HFF-Myc (cell line): ENCODE measurements around the gene INTS14.
"Not testable (repeated sequence)": the region's sequence is repeated elsewhere in the genome, so short reads cannot be mapped to it uniquely, and the experiment has no call there.

ENCODE experiments used
- DNase-seq: peaks from one replicate; pipeline ENCODE4 v3.0.0-alpha.2; 2011; ENCODE audit warnings: low read depth; ENCODE audit errors: extremely low read depth
- H3K4me3 ChIP-seq: replicated peaks from 2 replicates; pipeline ENCODE4 v1.5.1; 2011; ENCODE audit warnings: low read depth, mild to moderate bottlenecking, control low read depth, low read length
- CTCF ChIP-seq: IDR thresholded peaks from 2 replicates; pipeline ENCODE4 v1.5.1; 2012; ENCODE audit warnings: mild to moderate bottlenecking, low read depth, low read length, control low read depth; ENCODE audit errors: missing control alignments

The INTS14 gene

GRCh38 chr15:65556622-65557021 is 54.3 kb downstream of the INTS14 start:
- H3K4me3 ChIP-seq: no peak overlapping the region
- DNase-seq: no peak
- TF ChIP-seq CTCF: no peak

DNA sequence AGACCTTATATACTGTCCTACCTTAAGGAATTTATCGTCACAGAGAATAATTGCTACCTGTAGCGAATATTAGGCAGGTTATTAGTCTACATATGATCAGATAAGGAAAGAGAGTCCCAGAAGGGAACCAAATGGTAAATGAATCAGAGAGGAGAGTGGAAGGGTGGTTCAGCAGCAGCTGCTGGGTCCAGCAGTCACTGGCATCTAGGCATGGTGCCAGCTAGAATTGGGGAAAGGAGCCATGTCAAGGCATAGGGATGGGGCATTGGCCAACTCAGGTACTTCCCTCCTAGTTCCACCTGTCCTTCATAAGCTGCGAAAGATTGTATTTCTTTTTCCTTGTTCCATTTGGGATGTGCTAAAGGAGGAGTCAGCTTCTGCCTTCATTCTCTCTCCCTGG is 57.2 kb downstream of the INTS14 start:
- no peak for TF ChIP-seq CTCF
- DNase-seq: no peak
- no peak overlapping the region for H3K4me3 ChIP-seq

GRCh38 chr15:65552851-65553250 is 58.1 kb downstream of the INTS14 start:
- DNase-seq, H3K4me3 ChIP-seq: not testable (repeated sequence)

GRCh38 chr15:65551183-65551582 is 59.7 kb downstream of the INTS14 start:
- no peak overlapping the region for H3K4me3 ChIP-seq
- TF ChIP-seq CTCF: no peak
- DNase-seq: no peak

DNA sequence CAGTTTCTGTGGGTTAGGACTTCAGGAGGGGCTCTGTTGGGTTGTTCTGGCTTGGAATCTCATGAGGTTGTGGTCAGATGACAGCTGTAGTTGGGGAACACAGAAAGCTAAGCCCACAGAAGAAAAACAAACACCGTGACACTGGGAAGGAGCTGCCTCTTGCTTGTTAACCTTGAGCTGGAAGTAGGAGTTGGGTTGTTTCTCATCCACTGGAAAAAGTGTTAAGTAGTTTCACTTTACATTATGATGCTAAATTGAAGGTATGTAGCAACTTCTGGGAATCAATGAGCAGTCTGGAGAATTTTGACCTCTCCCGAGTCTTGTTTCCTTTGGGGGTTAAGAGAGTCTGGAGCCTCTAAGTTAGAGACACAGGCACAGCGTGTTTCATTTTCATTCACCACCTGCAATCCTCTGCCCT is 60.2 kb downstream of the INTS14 start:
- no peak for DNase-seq
- no peak overlapping the region for H3K4me3 ChIP-seq
- no peak for TF ChIP-seq CTCF

DNA sequence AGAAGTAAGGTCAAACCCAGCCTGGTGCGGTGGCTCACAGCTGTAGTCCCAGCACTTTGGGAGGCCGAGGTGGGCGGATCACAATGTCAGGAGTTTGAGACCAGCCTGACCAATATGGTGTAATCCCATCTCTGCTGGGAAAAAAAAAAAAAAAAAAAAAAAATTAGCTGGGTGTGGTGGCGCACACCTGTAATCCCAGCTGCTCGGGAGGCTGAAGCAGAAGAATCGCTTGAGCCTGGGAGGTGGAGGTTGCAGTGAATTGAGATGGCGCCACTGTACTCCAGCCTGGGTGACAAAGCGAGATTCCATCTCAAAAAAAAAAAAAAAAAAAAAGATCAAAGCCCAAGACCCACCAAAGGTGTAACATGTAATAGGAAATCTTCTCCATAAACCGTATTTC is 61.6 kb downstream of the INTS14 start:
- not testable (repeated sequence) for H3K4me3 ChIP-seq, DNase-seq

DNA sequence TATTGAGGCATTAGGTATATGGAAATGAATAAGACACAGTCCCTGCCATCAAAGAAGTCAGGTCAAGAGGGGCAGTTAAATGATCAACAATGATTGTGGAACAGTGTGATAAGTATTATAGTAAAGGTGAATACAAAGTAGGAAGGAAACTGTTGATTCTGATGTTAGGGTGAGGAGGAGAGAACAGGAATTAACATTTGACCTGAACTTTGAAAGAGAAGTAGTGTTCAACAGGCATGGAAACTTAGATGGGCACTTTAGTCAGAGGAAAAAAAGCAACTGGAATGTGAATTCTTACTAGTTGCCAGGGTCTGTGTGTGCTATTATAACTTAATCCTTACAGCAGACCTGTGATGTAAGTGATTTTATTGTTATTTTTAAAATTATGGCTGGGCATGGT is 63.1 kb downstream of the INTS14 start:
- DNase-seq: no peak
- H3K4me3 ChIP-seq: no peak overlapping the region

More for the DNA sequence above, 63.1 kb downstream of the INTS14 start:
- no peak for TF ChIP-seq CTCF
